CD14-positive monocyte (primary cell): Measurements from ENCODE around the gene DPF3. TPM values are rescaled to one million over a fixed set of nuclear protein-coding genes. Genes with fewer than 3 reads are reported as not detected.

Experiments used
- DNase-seq, 3 donors: peaks; one replicate each; pipeline ENCODE4 v3.0.0-alpha.2; 2011 to 2022
- H2AFZ ChIP-seq: 2 replicates; pipeline ENCODE4 v1.6.0; 2012; ENCODE audit warnings: mild to moderate bottlenecking, low read depth, low read length, inconsistent platforms; ENCODE audit not compliant: insufficient read depth, poor library complexity, severe bottlenecking
- H3K27ac ChIP-seq, 2 donors: 1 replicate in 1 of 2; 2 replicates in 1 of 2; pipeline ENCODE4 v1.5.1; 2012 to 2013; ENCODE audit warnings: low read length in 2 of 2, control low read depth in 1 of 2, inconsistent platforms in 1 of 2, low read depth in 1 of 2, mild to moderate bottlenecking in 1 of 2
- H3K27me3 ChIP-seq, 2 donors: one replicate each; pipeline versions ENCODE4 v1.6.0 to v1.6.1; 2011 to 2013; ENCODE audit warnings: low read length in 2 of 2; ENCODE audit not compliant: control insufficient read depth in 2 of 2, insufficient read depth in 2 of 2
- H3K36me3 ChIP-seq, 2 donors: replicated peaks in 1 of 2; 1 replicate in 1 of 2; 2 replicates in 1 of 2; pipeline versions ENCODE4 v1.5.1 to v1.6.1; 2012 to 2013; ENCODE audit warnings: low read length in 2 of 2, control low read depth in 1 of 2, inconsistent platforms in 1 of 2, mild to moderate bottlenecking in 1 of 2; ENCODE audit not compliant: insufficient read depth in 2 of 2, control insufficient read depth in 1 of 2
- H3K4me1 ChIP-seq, 2 donors: 1 replicate in 1 of 2; 2 replicates in 1 of 2; pipeline versions ENCODE4 v1.5.1 to v1.6.1; 2012 to 2013; ENCODE audit warnings: low read length in 2 of 2, control low read depth in 1 of 2, inconsistent platforms in 1 of 2, mild to moderate bottlenecking in 1 of 2, moderate library complexity in 1 of 2; ENCODE audit not compliant: insufficient read depth in 2 of 2, control insufficient read depth in 1 of 2
- H3K4me2 ChIP-seq: replicated peaks from 2 replicates; pipeline ENCODE3; 2012; ENCODE audit warnings: low read length, moderate library complexity, mild to moderate bottlenecking; ENCODE audit not compliant: poor library complexity, severe bottlenecking; ENCODE audit errors: extremely low read depth
- H3K4me3 ChIP-seq, 3 experiments: fragments of 200-600 bp in 1 of 3; sonication (generic) in 1 of 3; replicated peaks in 1 of 3; 1 replicate in 2 of 3; 2 replicates in 1 of 3; pipeline ENCODE4 v1.5.1; 2011 to 2013; ENCODE audit warnings: low read length in 3 of 3, mild to moderate bottlenecking in 3 of 3, control low read depth in 2 of 3, low read depth in 2 of 3, inconsistent platforms in 1 of 3, moderate library complexity in 1 of 3
- H3K79me2 ChIP-seq: 2 replicates; pipeline ENCODE4 v1.6.0; 2012; ENCODE audit warnings: mild to moderate bottlenecking, control low read depth, inconsistent platforms, low read length, moderate library complexity; ENCODE audit not compliant: insufficient read depth
- H3K9ac ChIP-seq: 2 replicates; pipeline ENCODE4 v1.6.0; 2017; ENCODE audit warnings: low read length, mild to moderate bottlenecking; ENCODE audit not compliant: insufficient read depth, poor library complexity, severe bottlenecking
- H3K9me3 ChIP-seq, 2 donors: replicated peaks in 1 of 2; 1 replicate in 1 of 2; 2 replicates in 1 of 2; pipeline versions ENCODE4 v1.5.1 to v1.6.1; 2012 to 2013; ENCODE audit warnings: low read length in 2 of 2, control low read depth in 1 of 2; ENCODE audit not compliant: control insufficient read depth in 1 of 2, insufficient read depth in 1 of 2
- H4K20me1 ChIP-seq: 2 replicates; pipeline ENCODE4 v1.6.0; 2012; ENCODE audit warnings: mild to moderate bottlenecking, low read length, control low read depth, moderate library complexity; ENCODE audit not compliant: insufficient read depth
- H3K27ac Mint-ChIP-seq, 7 donors: one replicate each; pipeline ENCODE4 v1.8.0; 2020; ENCODE audit warnings: mild to moderate bottlenecking in 7 of 7, mixed read lengths in 7 of 7, moderate library complexity in 6 of 7, inconsistent platforms in 2 of 7
- H3K27me3 Mint-ChIP-seq, 3 donors: one replicate each; pipeline ENCODE4 v1.8.0; 2021 to 2022; ENCODE audit warnings: low read depth in 3 of 3, mild to moderate bottlenecking in 3 of 3, mixed read lengths in 3 of 3, moderate library complexity in 3 of 3, inconsistent platforms in 1 of 3
- H3K36me3 Mint-ChIP-seq, 2 donors: one replicate each; pipeline ENCODE4 v1.8.0; 2020; ENCODE audit warnings: mixed read lengths in 2 of 2, inconsistent platforms in 1 of 2, mild to moderate bottlenecking in 1 of 2
- H3K4me1 Mint-ChIP-seq: one replicate; pipeline ENCODE4 v1.8.0; 2020; ENCODE audit warnings: mild to moderate bottlenecking, mixed read lengths
- H3K4me3 Mint-ChIP-seq, 2 donors: one replicate each; pipeline ENCODE4 v1.8.0; 2020; ENCODE audit warnings: mild to moderate bottlenecking in 2 of 2, mixed read lengths in 2 of 2, moderate library complexity in 1 of 2
- H3K9me3 Mint-ChIP-seq, 7 donors: one replicate each; pipeline ENCODE4 v1.8.0; 2020 to 2022; ENCODE audit warnings: mixed read lengths in 7 of 7, mild to moderate bottlenecking in 6 of 7, moderate library complexity in 6 of 7, inconsistent platforms in 2 of 7
- CTCF ChIP-seq: fragments of 200-600 bp; IDR thresholded peaks from one replicate; pipeline ENCODE4 v1.8.0; 2022; ENCODE audit warnings: antibody characterized with exemption, mild to moderate bottlenecking
- WGBS: methylation state at CpG from one replicate; pipeline ENCODE4 v1.1.5; 2013; ENCODE audit warnings: missing lambda C conversion rate; ENCODE audit not compliant: insufficient coverage; 5-methylcytosine and 5-hydroxymethylcytosine counted together
- intact Hi-C, 2 donors: fragments of 100-400 bp; cut with micrococcal nuclease; formaldehyde crosslinking; loops; one replicate each; pipeline versions ENCODE4 v1.15.0 to v1.15.1; 2023
- polyA plus RNA-seq, 3 donors: library from polyadenylated mRNA; depleted of rRNA in 1 of 3; unstranded in 2 of 3; stranded (reverse) in 1 of 3; fragments of 300-500 nt in 2 of 3; fragments of >200 nt in 1 of 3; fragmentation: Illumina TruSeq in 2 of 3; gene quantifications; 1 replicate in 2 of 3; 2 replicates in 1 of 3; pipeline ENCODE4 v1.2.3, GENCODE V29; 2012 to 2021

Gene DPF3
- polyA plus RNA-seq, 3 donors, result 0.33 to 0.39 TPM; not detected in 1

DNA sequence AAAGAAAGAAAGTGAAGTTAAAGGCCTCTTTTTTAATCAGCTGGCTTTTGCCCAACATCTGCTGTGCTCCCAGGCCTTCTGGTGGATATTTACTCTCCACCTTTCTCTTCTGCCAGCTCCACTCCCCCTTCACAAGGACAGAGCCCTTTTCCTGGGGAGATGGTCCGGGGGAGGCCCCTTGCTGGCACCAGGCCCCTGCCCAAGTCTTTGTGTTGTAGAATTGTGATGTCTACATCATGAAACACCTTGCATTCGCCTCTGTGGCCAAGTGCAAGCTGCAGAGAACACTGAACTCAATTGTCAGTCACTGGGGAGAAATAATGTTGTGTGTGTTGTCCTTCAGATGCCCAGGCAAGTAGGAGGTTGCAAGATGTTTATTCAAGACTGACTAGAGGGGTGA is 150.3 kb downstream of the DPF3 start:
- H3K27me3 Mint-ChIP-seq, result peaks cover 1 to 2% (median 2%) of the 10 kb centered on the region in 3 donors
- 100% methylated on average over 1 of the region's 2 CpGs for WGBS

DNA sequence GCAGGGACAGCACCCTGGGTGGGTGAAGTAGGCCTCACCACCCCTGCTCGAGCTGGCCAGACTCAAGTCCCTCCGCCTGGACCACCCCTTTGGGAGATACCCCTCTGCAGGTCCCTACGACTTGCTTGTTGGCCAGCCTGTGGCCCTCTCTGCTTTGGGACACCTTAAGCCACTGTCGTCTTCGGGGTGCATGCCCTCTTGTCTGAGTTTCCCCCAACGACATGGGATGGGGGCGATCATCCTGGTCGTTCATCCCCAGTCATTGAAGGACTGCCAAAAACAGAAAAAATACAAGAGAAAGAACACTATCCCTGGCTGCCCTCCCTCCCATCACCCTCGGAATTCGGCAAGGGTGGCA is 151.1 kb downstream of the DPF3 start:
- Histone ChIP-seq H3K9ac (no peak overlapping the region), H3K9me3 (no peaks in the 10 kb centered on the region), H3K27ac (no peak overlapping the region), H3K4me1 (no peaks in the 10 kb centered on the region), H2AFZ (no peak overlapping the region), H3K79me2 (no peaks in the 10 kb centered on the region), H4K20me1 (no peaks in the 10 kb centered on the region), H3K27me3 (no peaks in the 10 kb centered on the region), H3K36me3 (no peaks in the 10 kb centered on the region), H3K4me2 (no peak overlapping the region), H3K4me3 (no peak overlapping the region)
- Mint-ChIP-seq H3K4me3 (no peak overlapping the region), H3K27me3 (peaks cover 1 to 2% (median 2%) of the 10 kb centered on the region in 3 donors), H3K4me1 (no peaks in the 10 kb centered on the region), H3K36me3 (no peaks in the 10 kb centered on the region), H3K9me3 (peaks cover 0 to 3% (median 0%) of the 10 kb centered on the region in 7 donors), H3K27ac (no peak overlapping the region)
- intact Hi-C loops, result no loop called here
- 94% methylated on average over 10 of the region's 10 CpGs for WGBS
- no peak for DNase-seq
- TF ChIP-seq CTCF, result no peak

More for the DNA sequence above, 150.3 kb downstream of the DPF3 start:
- no peaks in the 10 kb centered on the region for H4K20me1 ChIP-seq
- H3K79me2 ChIP-seq, result no peaks in the 10 kb centered on the region
- H3K27ac Mint-ChIP-seq, result no peak overlapping the region
- no peak overlapping the region for H3K4me3 ChIP-seq
- H3K36me3 ChIP-seq, result no peaks in the 10 kb centered on the region
- TF ChIP-seq CTCF, result no peak
- no peak overlapping the region for H2AFZ ChIP-seq
- H3K36me3 Mint-ChIP-seq, result no peaks in the 10 kb centered on the region
- no peak for DNase-seq
- H3K9me3 Mint-ChIP-seq, result peaks cover 0 to 4% (median 0%) of the 10 kb centered on the region in 7 donors
- no peaks in the 10 kb centered on the region for H3K4me1 ChIP-seq
- no peak overlapping the region for H3K27ac ChIP-seq
- no peak overlapping the region for H3K4me3 Mint-ChIP-seq
- intact Hi-C loops, result no loop called here
- no peak overlapping the region for H3K4me2 ChIP-seq
- H3K9ac ChIP-seq, result no peak overlapping the region
- H3K9me3 ChIP-seq, result peaks cover 0 to 3% of the 10 kb centered on the region in 2 donors
- H3K4me1 Mint-ChIP-seq, result no peaks in the 10 kb centered on the region
- no peaks in the 10 kb centered on the region for H3K27me3 ChIP-seq
